CD14-positive monocyte (primary cell): ENCODE results near the gene C1orf226. TPM values are rescaled to one million over a fixed set of nuclear protein-coding genes. Genes with fewer than 3 reads are reported as not detected.

ENCODE experiments used
- DNase-seq, 3 donors: peaks; one replicate each; pipeline ENCODE4 v3.0.0-alpha.2; 2011 to 2022
- H2AFZ ChIP-seq: 2 replicates; pipeline ENCODE4 v1.6.0; 2012; ENCODE audit warnings: mild to moderate bottlenecking, low read depth, low read length, inconsistent platforms; ENCODE audit not compliant: insufficient read depth, poor library complexity, severe bottlenecking
- H3K27ac ChIP-seq, 2 donors: 1 replicate in 1 of 2; 2 replicates in 1 of 2; pipeline ENCODE4 v1.5.1; 2012 to 2013; ENCODE audit warnings: low read length in 2 of 2, control low read depth in 1 of 2, inconsistent platforms in 1 of 2, low read depth in 1 of 2, mild to moderate bottlenecking in 1 of 2
- H3K27me3 ChIP-seq, 2 donors: one replicate each; pipeline versions ENCODE4 v1.6.0 to v1.6.1; 2011 to 2013; ENCODE audit warnings: low read length in 2 of 2; ENCODE audit not compliant: control insufficient read depth in 2 of 2, insufficient read depth in 2 of 2
- H3K36me3 ChIP-seq, 2 donors: replicated peaks in 1 of 2; 1 replicate in 1 of 2; 2 replicates in 1 of 2; pipeline versions ENCODE4 v1.5.1 to v1.6.1; 2012 to 2013; ENCODE audit warnings: low read length in 2 of 2, control low read depth in 1 of 2, inconsistent platforms in 1 of 2, mild to moderate bottlenecking in 1 of 2; ENCODE audit not compliant: insufficient read depth in 2 of 2, control insufficient read depth in 1 of 2
- H3K4me1 ChIP-seq, 2 donors: 1 replicate in 1 of 2; 2 replicates in 1 of 2; pipeline versions ENCODE4 v1.5.1 to v1.6.1; 2012 to 2013; ENCODE audit warnings: low read length in 2 of 2, control low read depth in 1 of 2, inconsistent platforms in 1 of 2, mild to moderate bottlenecking in 1 of 2, moderate library complexity in 1 of 2; ENCODE audit not compliant: insufficient read depth in 2 of 2, control insufficient read depth in 1 of 2
- H3K4me2 ChIP-seq: replicated peaks from 2 replicates; pipeline ENCODE3; 2012; ENCODE audit warnings: low read length, moderate library complexity, mild to moderate bottlenecking; ENCODE audit not compliant: poor library complexity, severe bottlenecking; ENCODE audit errors: extremely low read depth
- H3K4me3 ChIP-seq, 3 experiments: fragments of 200-600 bp in 1 of 3; sonication (generic) in 1 of 3; replicated peaks in 1 of 3; 1 replicate in 2 of 3; 2 replicates in 1 of 3; pipeline ENCODE4 v1.5.1; 2011 to 2013; ENCODE audit warnings: low read length in 3 of 3, mild to moderate bottlenecking in 3 of 3, control low read depth in 2 of 3, low read depth in 2 of 3, inconsistent platforms in 1 of 3, moderate library complexity in 1 of 3
- H3K79me2 ChIP-seq: 2 replicates; pipeline ENCODE4 v1.6.0; 2012; ENCODE audit warnings: mild to moderate bottlenecking, control low read depth, inconsistent platforms, low read length, moderate library complexity; ENCODE audit not compliant: insufficient read depth
- H3K9ac ChIP-seq: 2 replicates; pipeline ENCODE4 v1.6.0; 2017; ENCODE audit warnings: low read length, mild to moderate bottlenecking; ENCODE audit not compliant: insufficient read depth, poor library complexity, severe bottlenecking
- H3K9me3 ChIP-seq, 2 donors: replicated peaks in 1 of 2; 1 replicate in 1 of 2; 2 replicates in 1 of 2; pipeline versions ENCODE4 v1.5.1 to v1.6.1; 2012 to 2013; ENCODE audit warnings: low read length in 2 of 2, control low read depth in 1 of 2; ENCODE audit not compliant: control insufficient read depth in 1 of 2, insufficient read depth in 1 of 2
- H4K20me1 ChIP-seq: 2 replicates; pipeline ENCODE4 v1.6.0; 2012; ENCODE audit warnings: mild to moderate bottlenecking, low read length, control low read depth, moderate library complexity; ENCODE audit not compliant: insufficient read depth
- H3K27ac Mint-ChIP-seq, 7 donors: one replicate each; pipeline ENCODE4 v1.8.0; 2020; ENCODE audit warnings: mild to moderate bottlenecking in 7 of 7, mixed read lengths in 7 of 7, moderate library complexity in 6 of 7, inconsistent platforms in 2 of 7
- H3K27me3 Mint-ChIP-seq, 3 donors: one replicate each; pipeline ENCODE4 v1.8.0; 2021 to 2022; ENCODE audit warnings: low read depth in 3 of 3, mild to moderate bottlenecking in 3 of 3, mixed read lengths in 3 of 3, moderate library complexity in 3 of 3, inconsistent platforms in 1 of 3
- H3K36me3 Mint-ChIP-seq, 2 donors: one replicate each; pipeline ENCODE4 v1.8.0; 2020; ENCODE audit warnings: mixed read lengths in 2 of 2, inconsistent platforms in 1 of 2, mild to moderate bottlenecking in 1 of 2
- H3K4me1 Mint-ChIP-seq: one replicate; pipeline ENCODE4 v1.8.0; 2020; ENCODE audit warnings: mild to moderate bottlenecking, mixed read lengths
- H3K4me3 Mint-ChIP-seq, 2 donors: one replicate each; pipeline ENCODE4 v1.8.0; 2020; ENCODE audit warnings: mild to moderate bottlenecking in 2 of 2, mixed read lengths in 2 of 2, moderate library complexity in 1 of 2
- H3K9me3 Mint-ChIP-seq, 7 donors: one replicate each; pipeline ENCODE4 v1.8.0; 2020 to 2022; ENCODE audit warnings: mixed read lengths in 7 of 7, mild to moderate bottlenecking in 6 of 7, moderate library complexity in 6 of 7, inconsistent platforms in 2 of 7
- CTCF ChIP-seq: fragments of 200-600 bp; IDR thresholded peaks from one replicate; pipeline ENCODE4 v1.8.0; 2022; ENCODE audit warnings: antibody characterized with exemption, mild to moderate bottlenecking
- WGBS: methylation state at CpG from one replicate; pipeline ENCODE4 v1.1.5; 2013; ENCODE audit warnings: missing lambda C conversion rate; ENCODE audit not compliant: insufficient coverage; 5-methylcytosine and 5-hydroxymethylcytosine counted together
- intact Hi-C, 2 donors: fragments of 100-400 bp; cut with micrococcal nuclease; formaldehyde crosslinking; loops; one replicate each; pipeline versions ENCODE4 v1.15.0 to v1.15.1; 2023
- polyA plus RNA-seq, 3 donors: library from polyadenylated mRNA; depleted of rRNA in 1 of 3; unstranded in 2 of 3; stranded (reverse) in 1 of 3; fragments of 300-500 nt in 2 of 3; fragments of >200 nt in 1 of 3; fragmentation: Illumina TruSeq in 2 of 3; gene quantifications; 1 replicate in 2 of 3; 2 replicates in 1 of 3; pipeline ENCODE4 v1.2.3, GENCODE V29; 2012 to 2021

The C1orf226 gene
- polyA plus RNA-seq, 3 donors, result 0.10 to 0.31 TPM; not detected in 1

GRCh38 chr1:162373541-162374260 lies 7.8 kb upstream of the C1orf226 start:
- Mint-ChIP-seq H3K4me3 (no peak overlapping the region), H3K4me1 (no peaks in the 10 kb centered on the region), H3K27ac (peak overlapping the region in 1 of 7 donors; percentile 26), H3K27me3 (peaks cover 1 to 6% (median 2%) of the 10 kb centered on the region in 3 donors), H3K9me3 (no peaks in the 10 kb centered on the region), H3K36me3 (no peaks in the 10 kb centered on the region)
- intact Hi-C loops, result no loop called here
- Histone ChIP-seq H3K4me2 (no peak overlapping the region), H3K4me1 (no peaks in the 10 kb centered on the region), H3K9ac (no peak overlapping the region), H3K27me3 (no peaks in the 10 kb centered on the region), H3K27ac (no peak overlapping the region), H3K79me2 (no peaks in the 10 kb centered on the region), H3K36me3 (no peaks in the 10 kb centered on the region), H2AFZ (no peak overlapping the region), H3K9me3 (no peaks in the 10 kb centered on the region), H4K20me1 (no peaks in the 10 kb centered on the region), H3K4me3 (no peak overlapping the region)
- 96% methylated on average over 8 of the region's 8 CpGs for WGBS
- no peak for DNase-seq
- TF ChIP-seq CTCF, result no peak

GRCh38 chr1:162374406-162374805 lies 7.1 kb upstream of the C1orf226 start:
- Histone ChIP-seq H3K79me2 (no peaks in the 10 kb centered on the region), H3K27me3 (no peaks in the 10 kb centered on the region), H3K9me3 (no peaks in the 10 kb centered on the region), H3K9ac (no peak overlapping the region), H3K36me3 (no peaks in the 10 kb centered on the region), H2AFZ (no peak overlapping the region), H4K20me1 (no peaks in the 10 kb centered on the region), H3K4me3 (no peak overlapping the region), H3K4me1 (no peaks in the 10 kb centered on the region), H3K4me2 (no peak overlapping the region), H3K27ac (no peak overlapping the region)
- Mint-ChIP-seq H3K27me3 (peaks cover 1 to 6% (median 2%) of the 10 kb centered on the region in 3 donors), H3K36me3 (no peaks in the 10 kb centered on the region), H3K4me1 (no peaks in the 10 kb centered on the region), H3K27ac (peak overlapping the region in 1 of 7 donors; percentile 60), H3K9me3 (no peaks in the 10 kb centered on the region), H3K4me3 (no peak overlapping the region)
- 97% methylated on average over 6 of the region's 9 CpGs for WGBS
- DNase-seq, result no peak
- intact Hi-C loops, result no loop called here
- no peak for TF ChIP-seq CTCF
